Fibroblast of lung (primary cell): ENCODE results near the gene SLC35E1. TPM values are rescaled to one million over a fixed set of nuclear protein-coding genes. Genes with fewer than 3 reads are reported as not detected.

Source experiments
- DNase-seq, 2 donors: peaks; one replicate each; pipeline versions ENCODE4 v3.0.0 to v3.0.0-alpha.2; 2010; ENCODE audit warnings: low read depth in 2 of 2
- H2AFZ ChIP-seq: 2 replicates; pipeline ENCODE4 v1.5.1; 2012; ENCODE audit warnings: low read length, control low read depth, inconsistent platforms
- H3K27ac ChIP-seq: 2 replicates; pipeline ENCODE4 v1.5.1; 2011; ENCODE audit warnings: low read length, control low read depth; ENCODE audit not compliant: insufficient read depth
- H3K27me3 ChIP-seq: 2 replicates; pipeline ENCODE4 v1.5.1; 2011; ENCODE audit warnings: mild to moderate bottlenecking, low read length; ENCODE audit not compliant: control insufficient read depth, insufficient read depth
- H3K36me3 ChIP-seq: 2 replicates; pipeline ENCODE4 v1.5.1; 2011; ENCODE audit warnings: low read length; ENCODE audit not compliant: control insufficient read depth, insufficient read depth
- H3K4me1 ChIP-seq: 2 replicates; pipeline ENCODE4 v1.5.1; 2011; ENCODE audit warnings: low read length; ENCODE audit not compliant: control insufficient read depth, insufficient read depth; ENCODE audit errors: extremely low read depth
- H3K4me2 ChIP-seq: 2 replicates; pipeline ENCODE4 v1.5.1; 2011; ENCODE audit warnings: low read length, control low read depth; ENCODE audit not compliant: insufficient read depth; ENCODE audit errors: extremely low read depth
- H3K4me3 ChIP-seq, 4 experiments: fragments of 200-600 bp in 1 of 4; sonication (generic) in 1 of 4; replicated peaks in 1 of 4; 2 replicates each; pipeline ENCODE4 v1.5.1; 2011 to 2016; ENCODE audit warnings: low read length in 4 of 4, low read depth in 3 of 4, mild to moderate bottlenecking in 3 of 4, control low read depth in 2 of 4, inconsistent platforms in 1 of 4, mixed read lengths in 1 of 4; ENCODE audit not compliant: insufficient read depth in 1 of 4; ENCODE audit errors: control extremely low read depth in 1 of 4
- H3K79me2 ChIP-seq: 2 replicates; pipeline ENCODE4 v1.5.1; 2012; ENCODE audit warnings: mild to moderate bottlenecking, low read length, inconsistent platforms; ENCODE audit not compliant: control insufficient read depth, insufficient read depth
- H3K9ac ChIP-seq: 2 replicates; pipeline ENCODE4 v1.5.1; 2011; ENCODE audit warnings: mild to moderate bottlenecking, low read length, control low read depth; ENCODE audit not compliant: insufficient read depth
- H3K9me3 ChIP-seq: 2 replicates; pipeline ENCODE4 v1.5.1; 2012; ENCODE audit warnings: low read depth, low read length; ENCODE audit not compliant: control insufficient read depth, insufficient read depth
- H4K20me1 ChIP-seq: 2 replicates; pipeline ENCODE4 v1.5.1; 2011; ENCODE audit warnings: low read length; ENCODE audit not compliant: control insufficient read depth, insufficient read depth; ENCODE audit errors: extremely low read depth
- CTCF ChIP-seq, 2 donors: IDR thresholded peaks in 1 of 2; conservative IDR thresholded peaks in 1 of 2; 1 replicate in 1 of 2; 2 replicates in 1 of 2; pipeline ENCODE4 v1.5.1; 2011 to 2012; ENCODE audit warnings: low read length in 2 of 2, control low read depth in 1 of 2, inconsistent platforms in 1 of 2, low read depth in 1 of 2, mild to moderate bottlenecking in 1 of 2
- EZH2 ChIP-seq: IDR thresholded peaks from 2 replicates; pipeline ENCODE4 v1.5.1; 2012; ENCODE audit warnings: low read length, control low read depth, mild to moderate bottlenecking; ENCODE audit errors: missing control alignments
- polyA plus RNA-seq, 2 donors: library from polyadenylated mRNA; depleted of rRNA in 1 of 2; stranded (reverse) in 1 of 2; unstranded in 1 of 2; fragments of >200 nt; gene quantifications; 2 replicates each; pipeline ENCODE4 v1.2.1, GENCODE V29; 2011 to 2012; ENCODE audit warnings: missing spikeins in 1 of 2
- total RNA-seq: library from RNA; depleted of rRNA; stranded (reverse); fragments of >200 nt; gene quantifications from 2 replicates; pipeline ENCODE4 v1.2.1, GENCODE V29; 2014

The SLC35E1 gene
- total and polyA plus RNA-seq, 2 donors (not counting 1 experiment from before 2014, with no cell fraction given), result 19.0 to 36.1 TPM

- TF ChIP-seq CTCF (conservative IDR thresholded peaks at IDR 0.05 in 1 of 2, IDR thresholded peaks at IDR 0.05 in 1 of 2; ENCODE audit: low read depth in 1 of 2, low read length in 2 of 2) (no peak), EZH2 (no peak)
- Histone ChIP-seq H3K4me2 (no peak overlapping the region), H3K9ac (no peak overlapping the region), H3K79me2 (peaks cover 91% of the 10 kb centered on the region), H3K4me1 (peaks cover 16% of the 10 kb centered on the region), H3K27ac (no peak overlapping the region), H3K36me3 (peaks cover 2% of the 10 kb centered on the region), H3K4me3 (no peak overlapping the region), H2AFZ (no peak overlapping the region), H3K27me3 (no peaks in the 10 kb centered on the region), H3K9me3 (no peaks in the 10 kb centered on the region), H4K20me1 (peaks cover 10% of the 10 kb centered on the region)
- DNase-seq, result no peak
These were observed 13.0 kb upstream of the SLC35E1 start for GRCh38 chr19:16585094-16585801.

- H3K4me3 ChIP-seq, result peak overlapping the region in 1 of 4 experiments; percentile 2
- no peak overlapping the region for H3K9ac ChIP-seq
- peak; percentile 52 to 74 for DNase-seq
- peaks cover 2% of the 10 kb centered on the region for H3K36me3 ChIP-seq
- H3K4me2 ChIP-seq, result peak overlapping the region; percentile 59
- no peak overlapping the region for H3K27ac ChIP-seq
- H3K79me2 ChIP-seq, result peaks cover 91% of the 10 kb centered on the region
- no peak overlapping the region for H2AFZ ChIP-seq
- peaks cover 16% of the 10 kb centered on the region for H3K4me1 ChIP-seq
- TF ChIP-seq CTCF (conservative IDR thresholded peaks at IDR 0.05 in 1 of 2, IDR thresholded peaks at IDR 0.05 in 1 of 2; ENCODE audit: low read depth in 1 of 2, low read length in 2 of 2), result no peak
- no peak for TF ChIP-seq EZH2
- H3K27me3 ChIP-seq, result no peaks in the 10 kb centered on the region
- H3K9me3 ChIP-seq, result no peaks in the 10 kb centered on the region
- peaks cover 9% of the 10 kb centered on the region for H4K20me1 ChIP-seq
These were observed 12.3 kb upstream of the SLC35E1 start for GRCh38 chr19:16584248-16585093.

- Histone ChIP-seq H4K20me1 (peaks cover 4% of the 10 kb centered on the region), H3K4me2 (no peak overlapping the region), H3K36me3 (peaks cover 7% of the 10 kb centered on the region), H3K9ac (no peak overlapping the region), H3K79me2 (peaks cover 88% of the 10 kb centered on the region), H3K4me3 (no peak overlapping the region), H3K4me1 (peaks cover 14% of the 10 kb centered on the region), H3K9me3 (no peaks in the 10 kb centered on the region), H2AFZ (no peak overlapping the region), H3K27ac (peak overlapping the region; percentile 32), H3K27me3 (no peaks in the 10 kb centered on the region)
- no peak for TF ChIP-seq CTCF (conservative IDR thresholded peaks at IDR 0.05 in 1 of 2, IDR thresholded peaks at IDR 0.05 in 1 of 2; ENCODE audit: low read depth in 1 of 2, low read length in 2 of 2)
- TF ChIP-seq EZH2, result no peak
- no peak for DNase-seq
These were observed 10.5 kb upstream of the SLC35E1 start for GRCh38 chr19:16582486-16583261.
